ENCODE measurements around the gene PLCL2.
A peak's percentile ranks its signal among the peaks of the same experiment; 100 is the strongest.

GRCh38 chr3:17094551-17094950 is 209.8 kb downstream of the PLCL2 start:
- no peak for TF ChIP-seq EZH2 (IDR thresholded peaks at IDR 0.05; ENCODE audit: low read depth, unreplicated experiment)
- no peak for TF ChIP-seq CTCF (conservative IDR thresholded peaks at IDR 0.05; ENCODE audit: low read depth in 2 of 2)
- no peak for TF ChIP-seq EZH2phosphoT487 (IDR thresholded peaks at IDR 0.05; ENCODE audit: unreplicated experiment)
- no peak for TF ChIP-seq CREB1 (CRISPR knock-in tag; IDR thresholded peaks at IDR 0.05; ENCODE audit: low read depth)
- TF ChIP-seq REST (IDR thresholded peaks at IDR 0.05; ENCODE audit: unreplicated experiment): no peak
- no peak for TF ChIP-seq POLR2AphosphoS5 (IDR thresholded peaks at IDR 0.05; ENCODE audit: low read depth)
- TF ChIP-seq ZNF462 (CRISPR knock-in tag; IDR thresholded peaks at IDR 0.05): peak; percentile 98
- TF ChIP-seq ZNF331 (CRISPR knock-in tag; IDR thresholded peaks at IDR 0.05; ENCODE audit: low read depth): no peak
- TF ChIP-seq NANOG (IDR thresholded peaks at IDR 0.05; ENCODE audit: borderline replicate concordance): no peak
- TF ChIP-seq STAT1 (IDR thresholded peaks at IDR 0.05; ENCODE audit: unreplicated experiment): no peak
- TF ChIP-seq JUNB (IDR thresholded peaks at IDR 0.05; ENCODE audit: unreplicated experiment): no peak
- 0 out of 2 replicates have a peak, but pooled peaks have one; percentile 23 for TF ChIP-seq ZNF114 (CRISPR knock-in tag; IDR thresholded peaks at IDR 0.05)

All from GM23338 (cell line).